ACC112 (cell line): ENCODE data around the gene ETV2.

Experiments used
- H2AFZ ChIP-seq: fragments of 200-600 bp; sonication (generic); one replicate; pipeline ENCODE4 v1.6.0; 2017; ENCODE audit warnings: antibody characterized with exemption, low read length; ENCODE audit not compliant: unreplicated experiment
- H3K27ac ChIP-seq: fragments of 200-600 bp; sonication (generic); 2 replicates; pipeline ENCODE4 v1.5.1; 2014; ENCODE audit warnings: low read depth, mild to moderate bottlenecking, antibody characterized with exemption, low read length, moderate library complexity
- H3K27me3 ChIP-seq: fragments of 200-600 bp; sonication (generic); 2 replicates; pipeline ENCODE4 v1.6.1; 2014; ENCODE audit warnings: mild to moderate bottlenecking, antibody characterized with exemption, low read length, moderate library complexity, mixed read lengths; ENCODE audit not compliant: insufficient read depth
- H3K36me3 ChIP-seq: fragments of 200-600 bp; sonication (generic); 2 replicates; pipeline ENCODE4 v1.6.1; 2016; ENCODE audit warnings: mild to moderate bottlenecking, antibody characterized with exemption, low read length, moderate library complexity, mixed read lengths; ENCODE audit not compliant: insufficient read depth
- H3K4me1 ChIP-seq: fragments of 200-600 bp; sonication (generic); one replicate; pipeline ENCODE4 v1.6.1; 2016; ENCODE audit warnings: low read length, mixed read lengths; ENCODE audit not compliant: insufficient read depth, unreplicated experiment, control insufficient read depth
- H3K4me3 ChIP-seq: fragments of 200-600 bp; sonication (generic); 2 replicates; pipeline ENCODE4 v1.5.1; 2014; ENCODE audit warnings: mild to moderate bottlenecking, low read depth, low read length
- H3K79me2 ChIP-seq: fragments of 200-600 bp; sonication (generic); one replicate; pipeline ENCODE4 v1.6.0; 2016; ENCODE audit warnings: low read length; ENCODE audit not compliant: control insufficient read depth, unreplicated experiment, insufficient read depth

Gene ETV2

DNA sequence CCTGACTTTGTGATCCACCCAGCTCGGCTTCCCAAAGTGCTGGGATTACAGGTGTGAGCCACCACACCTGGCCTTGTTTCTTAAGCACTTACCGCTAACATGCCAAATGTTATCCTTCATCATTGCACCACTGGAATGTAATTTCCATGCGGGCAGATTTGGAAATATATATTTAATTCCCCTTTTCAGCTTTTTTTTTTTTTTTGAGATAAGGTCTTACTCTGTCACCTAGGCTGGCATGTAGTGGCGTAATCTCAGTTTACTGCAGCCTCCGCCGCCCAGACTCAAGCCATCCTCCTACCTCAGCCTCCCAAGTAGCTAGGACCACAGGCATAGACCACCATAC, 20.4 kb downstream of the ETV2 start:
- H3K27me3 ChIP-seq: no peaks in the 10 kb centered on the region
- H3K4me1 ChIP-seq: no peaks in the 10 kb centered on the region
- no peaks in the 10 kb centered on the region for H3K36me3 ChIP-seq
- H2AFZ ChIP-seq: no peak overlapping the region
- no peak overlapping the region for H3K27ac ChIP-seq
- no peaks in the 10 kb centered on the region for H3K79me2 ChIP-seq
- H3K4me3 ChIP-seq: no peak overlapping the region

DNA sequence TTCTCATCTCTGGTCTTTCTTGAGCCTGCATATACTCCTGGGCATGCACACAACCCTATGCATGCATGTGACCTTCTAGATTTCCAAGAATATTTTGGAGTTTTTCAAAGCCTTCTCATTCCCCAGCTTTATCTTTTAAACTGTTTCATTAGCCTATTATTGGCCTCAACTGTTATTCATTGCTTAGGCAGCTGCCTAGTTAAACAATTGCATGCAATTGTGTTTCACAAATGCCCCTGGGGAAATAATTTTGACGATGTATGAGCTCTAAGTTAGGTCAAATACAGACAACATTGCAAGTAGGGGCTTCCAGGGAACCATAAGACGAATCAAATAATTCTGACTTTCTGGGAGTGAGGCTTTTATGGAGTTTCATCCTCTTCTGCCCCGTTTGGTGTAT, 22.4 kb downstream of the ETV2 start:
- Histone ChIP-seq H3K4me1 (no peaks in the 10 kb centered on the region), H3K27me3 (0 out of 2 replicates have a peak, but pooled peaks cover under 1% of the 10 kb centered on the region), H3K27ac (no peak overlapping the region), H3K79me2 (no peaks in the 10 kb centered on the region), H3K36me3 (no peaks in the 10 kb centered on the region), H2AFZ (no peak overlapping the region), H3K4me3 (no peak overlapping the region)

- Histone ChIP-seq H3K27me3 (peaks cover 10% of the 10 kb centered on the region), H3K27ac (no peak overlapping the region), H3K79me2 (no peaks in the 10 kb centered on the region), H3K4me1 (no peaks in the 10 kb centered on the region), H3K4me3 (no peak overlapping the region), H3K36me3 (no peaks in the 10 kb centered on the region), H2AFZ (no peak overlapping the region)
Measured at GRCh38 chr19:35665157-35665556, 23.6 kb downstream of the ETV2 start.

GRCh38 chr19:35665604-35666003, 24.1 kb downstream of the ETV2 start:
- Histone ChIP-seq H3K36me3 (no peaks in the 10 kb centered on the region), H3K4me3 (no peak overlapping the region), H3K4me1 (no peaks in the 10 kb centered on the region), H3K79me2 (no peaks in the 10 kb centered on the region), H3K27ac (no peak overlapping the region), H3K27me3 (peaks cover 10% of the 10 kb centered on the region), H2AFZ (no peak overlapping the region)

DNA sequence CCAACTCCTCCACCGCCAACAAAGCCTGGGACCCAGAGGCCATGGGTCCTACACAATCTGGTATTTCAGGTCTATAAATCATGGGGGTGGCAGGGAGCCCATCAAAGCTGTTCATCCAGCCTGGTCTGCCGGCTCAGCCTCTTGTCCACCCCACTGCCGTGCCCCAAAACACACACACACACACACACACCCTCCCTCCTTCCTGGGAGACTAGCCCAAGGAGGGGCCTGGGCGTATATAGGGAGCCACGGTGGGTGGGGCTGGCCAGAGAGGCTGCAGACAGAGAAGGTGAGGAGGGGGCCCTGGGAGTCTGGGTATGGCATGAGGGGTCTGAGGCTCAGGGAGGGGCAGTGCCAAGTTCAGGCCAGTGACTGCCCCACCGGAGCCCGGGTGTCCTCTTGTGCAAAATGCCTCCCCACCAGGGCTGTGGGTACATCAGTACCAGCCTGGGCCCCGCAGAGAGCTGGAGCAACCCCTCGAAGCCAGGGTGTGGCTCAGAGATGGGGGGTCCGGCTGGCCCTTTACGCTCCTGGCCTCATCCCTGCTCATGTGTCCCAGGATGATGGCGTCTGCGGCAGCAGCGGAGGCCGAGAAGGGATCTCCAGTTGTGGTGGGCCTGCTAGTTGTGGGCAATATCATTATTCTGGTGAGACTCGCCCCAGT, 24.8 kb downstream of the ETV2 start, which contains the start of gene UPK1A:
UPK1A (plus strand) TSS at position 267 of the 663 bp plus-strand sequence; CDS start at position 563, 296 bp downstream.
- H3K4me1 ChIP-seq: no peaks in the 10 kb centered on the region
- no peak within 1 kb of the TSS for H3K27ac ChIP-seq

DNA sequence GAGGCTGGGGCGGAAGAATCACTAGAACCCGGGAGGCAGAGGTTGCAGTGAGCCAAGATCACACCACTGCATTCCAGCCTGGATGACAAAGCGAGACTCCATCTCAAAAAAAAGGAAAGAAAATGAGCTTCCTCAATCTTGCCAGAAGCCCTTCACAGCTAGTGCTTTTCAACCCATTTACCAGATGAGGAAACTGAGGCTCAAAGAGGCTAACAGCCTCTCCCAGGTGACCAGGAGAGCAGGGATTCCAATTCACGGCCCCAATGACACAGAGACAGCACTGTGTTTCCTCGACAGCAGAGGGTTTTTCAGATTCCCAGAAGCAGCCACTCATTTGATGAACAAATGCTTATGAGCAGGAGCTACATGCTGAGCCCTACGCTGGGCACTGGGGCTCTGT, 28.0 kb downstream of the ETV2 start:
- no peaks in the 10 kb centered on the region for H3K4me1 ChIP-seq
- H2AFZ ChIP-seq: no peak overlapping the region
- no peak overlapping the region for H3K4me3 ChIP-seq
- H3K36me3 ChIP-seq: no peaks in the 10 kb centered on the region
- no peaks in the 10 kb centered on the region for H3K79me2 ChIP-seq
- H3K27ac ChIP-seq: no peak overlapping the region
- peaks cover 10% of the 10 kb centered on the region for H3K27me3 ChIP-seq

More for the DNA sequence above, 24.8 kb downstream of the ETV2 start, which contains the start of gene UPK1A:
- peaks cover 10% of the 10 kb centered on the region for H3K27me3 ChIP-seq
- H3K4me3 ChIP-seq: no peak within 1 kb of the TSS
- no peaks in the 10 kb centered on the region for H3K79me2 ChIP-seq
- H2AFZ ChIP-seq: no peak within 1 kb of the TSS
- H3K36me3 ChIP-seq: no peaks in the 10 kb centered on the region

- Histone ChIP-seq H3K4me3 (no peak overlapping the region), H3K79me2 (no peaks in the 10 kb centered on the region), H3K36me3 (no peaks in the 10 kb centered on the region), H2AFZ (no peak overlapping the region), H3K4me1 (no peaks in the 10 kb centered on the region), H3K27me3 (peaks cover 10% of the 10 kb centered on the region), H3K27ac (no peak overlapping the region)
Measured at GRCh38 chr19:35669974-35670373, 28.4 kb downstream of the ETV2 start.

GRCh38 chr19:35670686-35671085, 29.1 kb downstream of the ETV2 start:
- H3K36me3 ChIP-seq: no peaks in the 10 kb centered on the region
- H3K4me1 ChIP-seq: no peaks in the 10 kb centered on the region
- no peak overlapping the region for H3K27ac ChIP-seq
- no peak overlapping the region for H2AFZ ChIP-seq
- peaks cover 10% of the 10 kb centered on the region for H3K27me3 ChIP-seq
- H3K4me3 ChIP-seq: no peak overlapping the region
- H3K79me2 ChIP-seq: no peaks in the 10 kb centered on the region

DNA sequence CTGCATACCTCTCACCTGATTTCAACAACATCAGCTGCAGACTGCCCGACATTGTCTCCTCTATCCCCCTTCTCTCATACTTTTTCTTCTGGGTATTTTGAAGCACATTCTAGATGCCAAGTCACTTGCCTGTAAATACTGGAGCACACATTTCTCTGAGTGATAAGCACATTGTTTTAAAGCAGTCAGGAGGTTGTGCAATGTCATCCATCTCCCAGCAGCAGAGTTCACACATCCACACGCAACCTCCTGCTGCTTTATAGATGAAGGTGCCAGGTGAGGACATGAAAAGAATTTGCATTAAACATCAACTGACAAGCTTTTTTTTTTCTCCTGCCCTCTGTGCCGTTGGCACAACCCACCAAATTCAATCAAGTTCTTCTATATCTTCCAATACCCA, 30.3 kb downstream of the ETV2 start:
- H3K27me3 ChIP-seq: peaks cover 10% of the 10 kb centered on the region
- H3K4me3 ChIP-seq: no peak overlapping the region
- H3K79me2 ChIP-seq: no peaks in the 10 kb centered on the region
- H2AFZ ChIP-seq: no peak overlapping the region
- no peak overlapping the region for H3K27ac ChIP-seq
- no peaks in the 10 kb centered on the region for H3K36me3 ChIP-seq
- H3K4me1 ChIP-seq: no peaks in the 10 kb centered on the region

DNA sequence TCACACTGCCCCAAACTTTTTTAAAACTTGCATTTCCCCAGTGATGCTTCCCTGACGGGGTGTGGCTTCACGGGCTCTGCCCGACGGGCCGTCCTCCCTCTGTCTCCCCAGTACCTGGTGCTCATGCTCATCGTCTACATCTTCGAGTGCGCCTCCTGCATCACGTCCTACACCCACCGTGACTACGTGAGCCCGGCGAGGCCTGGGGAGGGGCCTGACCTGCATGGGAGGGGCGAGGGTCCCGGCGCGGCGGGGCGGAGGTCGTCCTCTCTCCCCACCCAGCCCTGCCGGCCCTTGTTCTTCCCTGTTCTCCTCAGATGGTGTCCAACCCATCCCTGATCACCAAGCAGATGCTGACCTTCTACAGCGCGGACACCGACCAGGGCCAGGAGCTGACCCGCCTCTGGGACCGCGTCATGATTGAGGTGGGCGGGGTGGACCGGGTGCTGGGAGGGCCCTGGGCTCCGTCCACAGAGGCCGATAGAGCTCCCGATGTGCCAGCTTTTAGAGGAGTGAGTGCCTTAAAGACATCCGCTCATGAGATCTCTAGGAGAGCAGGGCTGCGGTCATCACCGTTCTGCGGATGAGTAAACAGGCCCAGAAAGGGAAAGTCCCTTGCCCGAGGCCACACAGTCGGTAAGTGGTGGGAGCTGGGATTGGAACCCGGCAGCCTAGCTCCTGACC, 31.7 kb downstream of the ETV2 start:
- Histone ChIP-seq H3K27ac (no peak overlapping the region), H2AFZ (peak overlapping the region; percentile 31), H3K36me3 (no peaks in the 10 kb centered on the region), H3K4me3 (peak overlapping the region; percentile 75), H3K4me1 (no peaks in the 10 kb centered on the region), H3K79me2 (no peaks in the 10 kb centered on the region), H3K27me3 (peaks cover 10% of the 10 kb centered on the region)

GRCh38 chr19:35675589-35676140, 34.1 kb downstream of the ETV2 start:
- Histone ChIP-seq H3K27me3 (no peaks in the 10 kb centered on the region; the same call in 1 of the 2 replicates), H3K36me3 (no peaks in the 10 kb centered on the region), H3K27ac (no peak overlapping the region), H3K4me3 (no peak overlapping the region), H2AFZ (no peak overlapping the region), H3K79me2 (no peaks in the 10 kb centered on the region), H3K4me1 (no peaks in the 10 kb centered on the region)
